Middle frontal gyrus (tissue), 1 donor: ENCODE results near the gene SLC5A3.

Source experiments
- DNase-seq: peaks from one replicate; pipeline ENCODE4 v3.0.0-alpha.2; 2015; ENCODE audit warnings: low spot score; ENCODE audit errors: extremely low spot score

The SLC5A3 gene

GRCh38 chr21:34100337-34100736 lies 27.0 kb downstream of the SLC5A3 start:
- DNase-seq = no peak

GRCh38 chr21:34100790-34101189 lies 27.4 kb downstream of the SLC5A3 start:
- DNase-seq = no peak

- no peak for DNase-seq
Observed at GRCh38 chr21:34105947-34106541, 32.7 kb downstream of the SLC5A3 start.

- DNase-seq = no peak
Observed at GRCh38 chr21:34107606-34108005, 34.2 kb downstream of the SLC5A3 start.

GRCh38 chr21:34109075-34109474 lies 35.7 kb downstream of the SLC5A3 start:
- no peak for DNase-seq

- no peak for DNase-seq
Observed at GRCh38 chr21:34110594-34111202, 37.3 kb downstream of the SLC5A3 start.

- DNase-seq = no peak
Observed at GRCh38 chr21:34112316-34113033, 39.1 kb downstream of the SLC5A3 start.

- no peak for DNase-seq
Observed at GRCh38 chr21:34113842-34114241, 40.5 kb downstream of the SLC5A3 start.

GRCh38 chr21:34115160-34115559 lies 41.8 kb downstream of the SLC5A3 start:
- no peak for DNase-seq

- DNase-seq = no peak
Observed at GRCh38 chr21:34116569-34116968, 43.2 kb downstream of the SLC5A3 start.

- DNase-seq = no peak
Observed at GRCh38 chr21:34120867-34121266, 47.5 kb downstream of the SLC5A3 start.

- DNase-seq = no peak
Observed at GRCh38 chr21:34122047-34122446, 48.7 kb downstream of the SLC5A3 start.
